DND-41 (cell line): ENCODE data around the gene MRPL20.
A peak's percentile ranks its signal among the peaks of the same experiment; 100 is the strongest.

ENCODE experiments used
- ATAC-seq: fragments of 200-7000 bp; cut with Tn5 transposase; 3 replicates; pipeline ENCODE4 v1.9.1; 2021; ENCODE audit warnings: low read depth; ENCODE audit not compliant: insufficient read depth
- DNase-seq: peaks from one replicate; pipeline ENCODE4 v3.0.0-alpha.2; 2020
- H2AFZ ChIP-seq: 2 replicates; pipeline ENCODE4 v1.6.0; 2012; ENCODE audit warnings: low read depth, low read length
- H3K27ac ChIP-seq: 2 replicates; pipeline ENCODE4 v1.5.1; 2012; ENCODE audit warnings: low read length, inconsistent platforms
- H3K27me3 ChIP-seq: fragments of 200-600 bp; sonication (generic); 2 replicates; pipeline ENCODE4 v1.6.0; 2012; ENCODE audit warnings: low read length, mild to moderate bottlenecking, inconsistent platforms; ENCODE audit not compliant: insufficient read depth, poor library complexity
- H3K36me3 ChIP-seq: 2 replicates; pipeline ENCODE4 v1.5.1; 2012; ENCODE audit warnings: low read length, inconsistent platforms; ENCODE audit not compliant: insufficient read depth
- H3K4me1 ChIP-seq: 2 replicates; pipeline ENCODE4 v1.5.1; 2012; ENCODE audit warnings: mild to moderate bottlenecking, low read length; ENCODE audit not compliant: insufficient read depth
- H3K4me2 ChIP-seq: 2 replicates; pipeline ENCODE4 v1.6.0; 2012; ENCODE audit warnings: mild to moderate bottlenecking, moderate library complexity, low read length, inconsistent platforms; ENCODE audit not compliant: insufficient read depth
- H3K4me3 ChIP-seq, 2 experiments: fragments of 200-600 bp in 1 of 2; shearing (Covaris generic) in 1 of 2; 2 replicates each; pipeline ENCODE4 v1.5.1; 2012 to 2016; ENCODE audit warnings: inconsistent platforms in 2 of 2, low read length in 2 of 2, mild to moderate bottlenecking in 2 of 2, low read depth in 1 of 2, moderate library complexity in 1 of 2
- H3K79me2 ChIP-seq: 2 replicates; pipeline ENCODE4 v1.6.0; 2012; ENCODE audit warnings: low read length, inconsistent platforms; ENCODE audit not compliant: insufficient read depth
- H3K9ac ChIP-seq: 2 replicates; pipeline ENCODE4 v1.6.0; 2012; ENCODE audit warnings: low read depth, mild to moderate bottlenecking, inconsistent platforms, low read length, moderate library complexity
- H3K9me3 ChIP-seq: 2 replicates; pipeline ENCODE4 v1.5.1; 2012; ENCODE audit warnings: low read length, moderate library complexity, mild to moderate bottlenecking, inconsistent platforms; ENCODE audit not compliant: insufficient read depth, severe bottlenecking
- H4K20me1 ChIP-seq: 2 replicates; pipeline ENCODE4 v1.6.0; 2012; ENCODE audit warnings: low read length; ENCODE audit not compliant: insufficient read depth
- EZH2 ChIP-seq: IDR thresholded peaks from 3 replicates; pipeline ENCODE4 v1.6.1; 2012; ENCODE audit warnings: borderline replicate concordance, low read depth, mild to moderate bottlenecking, moderate library complexity, low read length, inconsistent platforms; ENCODE audit not compliant: severe bottlenecking
- TF ChIP-seq, protein P1 (sequence below): IDR thresholded peaks from 2 replicates; pipeline ENCODE4 v1.5.1; 2012; ENCODE audit warnings: borderline replicate concordance, low read length, moderate library complexity, mild to moderate bottlenecking; ENCODE audit not compliant: poor library complexity, severe bottlenecking; ENCODE audit errors: extremely low read depth

The MRPL20 gene

DNA sequence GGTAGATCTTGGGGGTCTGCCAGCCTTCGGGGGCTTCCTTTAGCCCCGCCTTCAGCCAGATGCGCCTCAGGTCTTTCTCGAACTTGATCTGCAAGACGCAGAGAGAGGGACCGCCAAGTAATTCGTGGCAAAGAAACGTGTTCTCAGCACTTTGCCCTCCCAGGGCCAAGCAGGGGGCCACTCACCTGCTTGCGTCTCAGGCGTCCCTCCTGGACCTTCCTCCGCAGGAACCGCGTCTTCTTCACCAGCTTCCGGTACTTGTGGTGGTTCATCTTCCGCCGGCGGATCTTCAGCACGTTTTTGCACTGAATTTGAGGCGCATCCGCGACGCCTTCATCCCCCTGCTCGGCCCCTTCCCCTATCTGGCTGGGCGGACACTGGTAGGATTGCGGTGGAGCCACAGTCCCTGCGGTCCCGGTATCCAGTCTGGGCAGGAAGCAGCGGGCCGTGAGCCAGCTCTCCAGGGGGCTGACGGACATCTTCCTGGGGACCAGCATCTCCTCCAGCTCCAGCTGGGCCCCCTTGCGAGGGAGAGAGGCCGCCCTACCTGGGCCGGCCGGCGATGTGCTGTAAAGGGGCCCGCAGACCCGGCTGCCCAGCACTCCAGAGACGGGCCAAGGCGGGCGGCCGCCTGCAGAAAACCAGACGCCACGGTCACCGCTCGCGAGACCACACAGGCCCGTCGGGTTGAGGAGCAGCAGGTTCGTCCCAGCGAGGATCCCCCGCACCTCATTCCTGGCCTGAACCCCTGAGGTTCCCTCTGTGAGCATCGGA lies 33.1 kb downstream of the MRPL20 start:
- DNase-seq: no peak
- Histone ChIP-seq H3K9ac (peak overlapping the region; percentile 100), H3K79me2 (peaks cover 30% of the 10 kb centered on the region), H3K4me2 (peak overlapping the region; percentile 97), H3K27ac (peak overlapping the region; percentile 93), H3K4me3 (peak overlapping the region; percentile 94 to 99; a peak in 3 of 4 replicates), H2AFZ (no peak overlapping the region), H4K20me1 (peaks cover 29% of the 10 kb centered on the region), H3K36me3 (peaks cover 28% of the 10 kb centered on the region), H3K4me1 (peaks cover 44% of the 10 kb centered on the region), H3K9me3 (no peaks in the 10 kb centered on the region), H3K27me3 (no peaks in the 10 kb centered on the region)
- no peak for ATAC-seq
- TF ChIP-seq, protein P1, sequence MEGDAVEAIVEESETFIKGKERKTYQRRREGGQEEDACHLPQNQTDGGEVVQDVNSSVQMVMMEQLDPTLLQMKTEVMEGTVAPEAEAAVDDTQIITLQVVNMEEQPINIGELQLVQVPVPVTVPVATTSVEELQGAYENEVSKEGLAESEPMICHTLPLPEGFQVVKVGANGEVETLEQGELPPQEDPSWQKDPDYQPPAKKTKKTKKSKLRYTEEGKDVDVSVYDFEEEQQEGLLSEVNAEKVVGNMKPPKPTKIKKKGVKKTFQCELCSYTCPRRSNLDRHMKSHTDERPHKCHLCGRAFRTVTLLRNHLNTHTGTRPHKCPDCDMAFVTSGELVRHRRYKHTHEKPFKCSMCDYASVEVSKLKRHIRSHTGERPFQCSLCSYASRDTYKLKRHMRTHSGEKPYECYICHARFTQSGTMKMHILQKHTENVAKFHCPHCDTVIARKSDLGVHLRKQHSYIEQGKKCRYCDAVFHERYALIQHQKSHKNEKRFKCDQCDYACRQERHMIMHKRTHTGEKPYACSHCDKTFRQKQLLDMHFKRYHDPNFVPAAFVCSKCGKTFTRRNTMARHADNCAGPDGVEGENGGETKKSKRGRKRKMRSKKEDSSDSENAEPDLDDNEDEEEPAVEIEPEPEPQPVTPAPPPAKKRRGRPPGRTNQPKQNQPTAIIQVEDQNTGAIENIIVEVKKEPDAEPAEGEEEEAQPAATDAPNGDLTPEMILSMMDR: no peak
- TF ChIP-seq EZH2: no peak

DNA sequence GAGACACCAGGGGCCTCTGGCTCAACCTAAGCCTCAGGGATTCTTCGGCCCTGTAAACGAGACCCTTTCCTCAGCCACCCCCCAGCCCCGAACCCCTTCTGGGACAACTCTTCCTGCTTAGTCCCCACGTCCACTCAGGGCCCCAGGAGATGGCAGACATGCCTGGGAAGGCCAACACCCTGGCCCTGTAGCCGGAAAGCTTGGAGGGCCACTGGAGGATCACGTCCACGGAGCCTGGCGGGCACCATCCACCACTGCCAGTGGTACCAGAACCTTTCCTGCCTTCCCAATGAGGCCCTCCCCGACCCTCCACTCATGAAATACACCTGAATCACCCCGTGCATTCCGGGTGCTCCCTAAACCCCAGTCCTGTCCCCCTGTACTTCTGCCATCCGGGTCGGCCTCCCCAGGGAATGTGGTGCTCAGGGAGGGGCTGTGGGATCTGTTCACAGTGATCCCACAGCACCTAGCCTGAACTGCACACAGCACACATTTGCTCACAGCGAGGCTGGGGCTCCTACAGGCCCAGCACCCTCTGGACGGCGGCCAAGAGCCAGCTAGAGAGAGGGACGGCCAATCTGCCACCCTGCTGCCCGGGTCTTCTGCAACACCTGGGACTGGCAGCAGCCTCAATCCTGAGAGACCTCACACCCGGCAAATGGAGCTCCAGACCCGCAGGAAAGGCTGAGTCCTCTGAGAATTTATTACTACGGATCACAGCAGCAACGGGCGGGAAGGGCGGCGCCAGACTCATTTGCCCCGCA lies 33.9 kb downstream of the MRPL20 start:
- H4K20me1 ChIP-seq: peaks cover 29% of the 10 kb centered on the region
- peak overlapping the region in 1 of 2 experiments; percentile 94; a peak in 3 of 4 replicates for H3K4me3 ChIP-seq
- DNase-seq (no peak), ATAC-seq (no peak)
- H3K79me2 ChIP-seq: peaks cover 30% of the 10 kb centered on the region
- TF ChIP-seq, protein P1: no peak
- no peak for TF ChIP-seq EZH2
- peak overlapping the region; percentile 97 for H3K4me2 ChIP-seq
- H3K9ac ChIP-seq: peak overlapping the region; percentile 100
- H3K9me3 ChIP-seq: no peaks in the 10 kb centered on the region
- H2AFZ ChIP-seq: no peak overlapping the region
- H3K27me3 ChIP-seq: no peaks in the 10 kb centered on the region
- no peak overlapping the region for H3K27ac ChIP-seq
- H3K36me3 ChIP-seq: peaks cover 28% of the 10 kb centered on the region
- peaks cover 44% of the 10 kb centered on the region for H3K4me1 ChIP-seq

DNA sequence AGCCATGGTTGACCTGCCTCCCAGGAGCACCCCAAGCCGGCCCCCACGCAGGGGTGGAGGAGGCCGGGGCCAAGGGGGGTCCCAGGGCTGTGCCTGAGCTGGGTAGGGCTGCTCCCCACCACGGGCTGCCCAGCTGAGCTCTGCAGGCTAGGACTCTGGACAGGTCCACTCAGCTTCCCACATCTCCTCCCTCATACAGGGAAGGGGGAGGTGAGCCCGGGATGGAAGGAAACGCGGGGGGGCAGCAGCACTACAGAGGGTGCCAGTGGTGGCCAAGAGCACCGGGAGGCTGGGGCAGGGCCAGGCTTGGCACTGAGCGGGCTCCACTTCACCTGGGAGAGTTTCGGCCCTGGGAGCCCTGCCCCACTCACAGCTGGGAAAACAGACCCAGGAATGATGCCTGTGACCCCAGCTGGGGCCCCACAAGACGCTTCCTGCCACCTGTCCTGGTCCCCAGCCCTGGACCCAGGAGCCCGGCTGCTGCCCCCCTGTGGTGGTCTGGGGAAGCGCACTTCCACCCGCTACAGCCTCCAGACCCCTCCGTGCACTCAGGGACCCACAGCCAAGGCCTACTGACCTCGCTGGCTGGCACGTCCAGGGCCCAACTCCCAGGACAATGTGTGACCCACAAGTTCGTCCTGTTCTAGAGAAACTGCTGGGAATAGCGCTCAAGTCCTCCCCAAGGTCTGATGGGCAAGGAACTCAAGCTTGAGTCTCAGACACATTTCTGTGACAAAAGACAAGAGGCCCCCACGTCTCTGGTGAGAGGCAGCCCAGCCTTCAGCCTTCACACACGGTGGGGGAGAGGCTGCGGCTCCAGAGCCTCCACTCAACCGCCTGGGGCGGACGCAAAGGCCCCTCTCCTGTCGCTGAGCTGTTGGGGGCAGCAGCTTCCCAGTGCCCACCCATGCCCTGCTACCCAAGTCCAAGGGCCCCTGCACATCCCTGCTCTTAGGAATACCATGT lies 35.1 kb downstream of the MRPL20 start:
- DNase-seq (peak; percentile 77), ATAC-seq (peak; percentile 36)
- Histone ChIP-seq H3K9ac (no peak overlapping the region), H3K79me2 (peaks cover 30% of the 10 kb centered on the region), H3K4me2 (peak overlapping the region; percentile 50), H3K27me3 (no peaks in the 10 kb centered on the region), H3K9me3 (peaks cover 3% of the 10 kb centered on the region), H3K4me1 (peaks cover 44% of the 10 kb centered on the region), H3K36me3 (peaks cover 28% of the 10 kb centered on the region), H3K27ac (peak overlapping the region; percentile 56), H2AFZ (no peak overlapping the region), H3K4me3 (no peak overlapping the region), H4K20me1 (peaks cover 29% of the 10 kb centered on the region)
- no peak for TF ChIP-seq EZH2
- TF ChIP-seq, protein P1: peak; percentile 94
